HG02759 (cell line): Measurements from ENCODE around the gene EFNA5.
"Not testable (repeated sequence)": the region's sequence is repeated elsewhere in the genome, so short reads cannot be mapped to it uniquely, and the experiment has no call there.

Experiments used
- ATAC-seq: cut with Tn5 transposase; IDR thresholded peaks from one replicate; pipeline ENCODE4 v1.9.1; 2021; ENCODE audit warnings: mild to moderate bottlenecking, moderate library complexity; ENCODE audit not compliant: unreplicated experiment

EFNA5 gene

GRCh38 chr5:107467137-107467932 lies 203.4 kb downstream of the EFNA5 start:
- no peak for ATAC-seq

GRCh38 chr5:107466233-107466769 lies 204.4 kb downstream of the EFNA5 start:
- ATAC-seq, result no peak

- ATAC-seq, result no peak
Observed at GRCh38 chr5:107464876-107465275, 205.9 kb downstream of the EFNA5 start.

- no peak for ATAC-seq
Observed at GRCh38 chr5:107464416-107464815, 206.3 kb downstream of the EFNA5 start.

- no peak for ATAC-seq
Observed at GRCh38 chr5:107463731-107464130, 207.0 kb downstream of the EFNA5 start.

- no peak for ATAC-seq
Observed at GRCh38 chr5:107461770-107462169, 209.0 kb downstream of the EFNA5 start.

GRCh38 chr5:107460789-107461188 lies 209.9 kb downstream of the EFNA5 start:
- no peak for ATAC-seq

GRCh38 chr5:107459605-107460004 lies 211.1 kb downstream of the EFNA5 start:
- no peak for ATAC-seq

- no peak for ATAC-seq
Observed at GRCh38 chr5:107458322-107458721, 212.4 kb downstream of the EFNA5 start.

GRCh38 chr5:107457881-107458280 lies 212.9 kb downstream of the EFNA5 start:
- ATAC-seq, result no peak

- no peak for ATAC-seq
Observed at GRCh38 chr5:107457138-107457537, 213.6 kb downstream of the EFNA5 start.

- ATAC-seq, result peak; percentile 84
Observed at GRCh38 chr5:107456281-107456715, 214.4 kb downstream of the EFNA5 start.

- ATAC-seq, result no peak
Observed at GRCh38 chr5:107455111-107455544, 215.6 kb downstream of the EFNA5 start.

GRCh38 chr5:107451827-107452226 lies 218.9 kb downstream of the EFNA5 start:
- not testable (repeated sequence) for ATAC-seq

GRCh38 chr5:107451028-107451427 lies 219.7 kb downstream of the EFNA5 start:
- ATAC-seq, result no peak

GRCh38 chr5:107450531-107450930 lies 220.2 kb downstream of the EFNA5 start:
- no peak for ATAC-seq

GRCh38 chr5:107449369-107449768 lies 221.4 kb downstream of the EFNA5 start:
- ATAC-seq, result no peak

GRCh38 chr5:107447587-107447986 lies 223.2 kb downstream of the EFNA5 start:
- no peak for ATAC-seq

- ATAC-seq, result no peak
Observed at GRCh38 chr5:107446972-107447371, 223.8 kb downstream of the EFNA5 start.

GRCh38 chr5:107444300-107444699 lies 226.4 kb downstream of the EFNA5 start:
- ATAC-seq, result no peak

- ATAC-seq, result no peak
Observed at GRCh38 chr5:107443897-107444296, 226.8 kb downstream of the EFNA5 start.

GRCh38 chr5:107442452-107442851 lies 228.3 kb downstream of the EFNA5 start:
- ATAC-seq, result no peak
